Vagina (tissue), 2 donors: ENCODE results near the gene MIXL1.

Source experiments
- POLR2A ChIP-seq, 2 donors: fragments of 450-650 bp; IDR thresholded peaks; one replicate each; pipeline ENCODE4 v1.6.1; 2017; ENCODE audit warnings: antibody characterized with exemption in 2 of 2, mild to moderate bottlenecking in 2 of 2, moderate library complexity in 2 of 2
- POLR2AphosphoS5 ChIP-seq, 2 donors: sonication (generic); formaldehyde crosslinking; IDR thresholded peaks; one replicate each; pipeline ENCODE4 v1.9.0; 2017; ENCODE audit warnings: antibody characterized with exemption in 2 of 2, mild to moderate bottlenecking in 2 of 2, low read depth in 1 of 2; ENCODE audit not compliant: insufficient read depth in 1 of 2
- TF ChIP-seq, protein P1 (sequence below), 3 experiments: fragments of 450-650 bp in 2 of 3; fragments of 200-600 bp in 1 of 3; sonication (generic) in 1 of 3; IDR thresholded peaks; one replicate each; pipeline ENCODE4 v1.5.1; 2017 to 2019; ENCODE audit warnings: antibody characterized with exemption in 3 of 3, mild to moderate bottlenecking in 2 of 3, moderate library complexity in 2 of 3

DNA sequence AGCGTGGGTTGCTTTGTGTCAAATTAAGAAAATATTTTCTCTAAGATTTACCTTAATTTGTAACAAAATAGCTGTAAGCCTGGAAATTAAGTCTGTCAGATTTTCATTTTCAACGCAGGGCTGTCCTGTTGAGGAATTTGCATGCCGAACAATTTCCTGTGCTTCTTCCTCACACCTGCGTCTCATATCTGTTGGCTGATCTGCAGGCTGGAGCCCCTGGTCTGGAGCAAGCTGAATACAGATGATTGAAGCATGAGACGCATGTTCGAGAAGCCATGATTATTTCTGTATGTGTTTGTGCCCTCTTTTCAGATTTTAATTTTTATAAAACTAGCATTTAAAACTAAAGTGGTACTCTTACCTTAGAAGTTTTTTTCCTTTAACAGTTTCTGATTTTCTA, 9.8 kb downstream of the MIXL1 start:
- TF ChIP-seq, protein P1, sequence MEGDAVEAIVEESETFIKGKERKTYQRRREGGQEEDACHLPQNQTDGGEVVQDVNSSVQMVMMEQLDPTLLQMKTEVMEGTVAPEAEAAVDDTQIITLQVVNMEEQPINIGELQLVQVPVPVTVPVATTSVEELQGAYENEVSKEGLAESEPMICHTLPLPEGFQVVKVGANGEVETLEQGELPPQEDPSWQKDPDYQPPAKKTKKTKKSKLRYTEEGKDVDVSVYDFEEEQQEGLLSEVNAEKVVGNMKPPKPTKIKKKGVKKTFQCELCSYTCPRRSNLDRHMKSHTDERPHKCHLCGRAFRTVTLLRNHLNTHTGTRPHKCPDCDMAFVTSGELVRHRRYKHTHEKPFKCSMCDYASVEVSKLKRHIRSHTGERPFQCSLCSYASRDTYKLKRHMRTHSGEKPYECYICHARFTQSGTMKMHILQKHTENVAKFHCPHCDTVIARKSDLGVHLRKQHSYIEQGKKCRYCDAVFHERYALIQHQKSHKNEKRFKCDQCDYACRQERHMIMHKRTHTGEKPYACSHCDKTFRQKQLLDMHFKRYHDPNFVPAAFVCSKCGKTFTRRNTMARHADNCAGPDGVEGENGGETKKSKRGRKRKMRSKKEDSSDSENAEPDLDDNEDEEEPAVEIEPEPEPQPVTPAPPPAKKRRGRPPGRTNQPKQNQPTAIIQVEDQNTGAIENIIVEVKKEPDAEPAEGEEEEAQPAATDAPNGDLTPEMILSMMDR (IDR thresholded peaks at IDR 0.05): no peak
- TF ChIP-seq POLR2A (IDR thresholded peaks at IDR 0.05) (no peak), POLR2AphosphoS5 (IDR thresholded peaks at IDR 0.05; ENCODE audit: insufficient read depth in 1 of 2, low read depth in 1 of 2) (no peak)
